Cerebellar nuclear complex (tissue), 1 donor: Measurements from ENCODE around the gene TSPAN13.

ENCODE experiments used
- DNase-seq, 2 experiments: peaks; one replicate each; lab custom pipeline; 2025; lab: John Stamatoyannopoulos, UW

The TSPAN13 gene

GRCh38 chr7:16753102-16753931, at the start of gene TSPAN13:
TSPAN13 (plus strand) TSS chr7:16753755; CDS start chr7:16753968, 213 bp downstream.
- DNase-seq: peak; percentile 29 to 78

GRCh38 chr7:16708511-16708910, 45.0 kb upstream of the TSPAN13 start:
- no peak for DNase-seq

GRCh38 chr7:16708980-16709379, 44.6 kb upstream of the TSPAN13 start:
- DNase-seq: no peak

- DNase-seq: no peak
Measured at GRCh38 chr7:16710651-16711050, 42.9 kb upstream of the TSPAN13 start.

GRCh38 chr7:16711730-16712129, 41.8 kb upstream of the TSPAN13 start:
- no peak for DNase-seq

GRCh38 chr7:16712916-16713315, 40.6 kb upstream of the TSPAN13 start:
- DNase-seq: no peak

- no peak for DNase-seq
Measured at GRCh38 chr7:16715928-16716327, 37.6 kb upstream of the TSPAN13 start.

GRCh38 chr7:16718111-16718656, 35.4 kb upstream of the TSPAN13 start:
- DNase-seq: no peak

GRCh38 chr7:16719699-16720098, 33.9 kb upstream of the TSPAN13 start:
- DNase-seq: no peak

- DNase-seq: no peak
Measured at GRCh38 chr7:16721541-16721940, 32.0 kb upstream of the TSPAN13 start.

GRCh38 chr7:16724344-16724743, 29.2 kb upstream of the TSPAN13 start:
- DNase-seq: no peak

- DNase-seq: no peak
Measured at GRCh38 chr7:16726189-16726588, 27.4 kb upstream of the TSPAN13 start.

GRCh38 chr7:16727736-16728135, 25.8 kb upstream of the TSPAN13 start:
- no peak for DNase-seq

GRCh38 chr7:16728811-16729210, 24.7 kb upstream of the TSPAN13 start:
- no peak for DNase-seq

GRCh38 chr7:16729541-16729940, 24.0 kb upstream of the TSPAN13 start:
- DNase-seq: no peak

- DNase-seq: no peak
Measured at GRCh38 chr7:16730937-16731336, 22.6 kb upstream of the TSPAN13 start.

GRCh38 chr7:16732828-16733227, 20.7 kb upstream of the TSPAN13 start:
- DNase-seq: no peak

- DNase-seq: no peak
Measured at GRCh38 chr7:16734148-16734726, 19.3 kb upstream of the TSPAN13 start.

- no peak for DNase-seq
Measured at GRCh38 chr7:16735020-16735419, 18.5 kb upstream of the TSPAN13 start.

- DNase-seq: no peak
Measured at GRCh38 chr7:16738011-16738688, 15.4 kb upstream of the TSPAN13 start.

GRCh38 chr7:16739863-16740622, 13.5 kb upstream of the TSPAN13 start:
- DNase-seq: no peak

GRCh38 chr7:16740623-16740953, 13.0 kb upstream of the TSPAN13 start:
- DNase-seq: no peak
